ENCODE measurements around the gene OAF.

OAF gene

DNA sequence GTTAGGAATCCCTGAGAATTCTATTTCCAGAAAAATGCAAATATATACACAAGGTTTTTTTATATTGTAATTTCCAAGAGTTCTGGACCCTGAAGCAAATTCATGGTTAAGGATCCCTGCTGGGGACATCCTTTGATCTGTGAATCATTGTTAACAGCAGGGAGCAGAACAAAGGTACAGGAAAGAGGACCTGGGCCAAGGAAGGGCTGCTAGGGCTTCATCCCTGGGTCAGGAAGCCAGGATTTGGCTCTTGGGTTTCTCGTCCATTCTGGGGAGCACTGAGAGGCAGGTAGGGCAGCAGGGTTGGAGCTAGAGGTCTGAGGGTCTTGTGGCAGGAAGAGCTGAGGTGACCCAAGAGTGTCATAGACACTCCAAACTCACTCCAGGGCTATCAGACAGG is 10.2 kb upstream of the OAF start:
- DNase-seq: no peak

- no peak for DNase-seq
These were observed 9.2 kb upstream of the OAF start for GRCh38 chr11:120201653-120202052.

- no peak for DNase-seq
These were observed 7.2 kb upstream of the OAF start for GRCh38 chr11:120203626-120204025.

GRCh38 chr11:120205596-120206161 is 5.2 kb upstream of the OAF start:
- DNase-seq: no peak

DNA sequence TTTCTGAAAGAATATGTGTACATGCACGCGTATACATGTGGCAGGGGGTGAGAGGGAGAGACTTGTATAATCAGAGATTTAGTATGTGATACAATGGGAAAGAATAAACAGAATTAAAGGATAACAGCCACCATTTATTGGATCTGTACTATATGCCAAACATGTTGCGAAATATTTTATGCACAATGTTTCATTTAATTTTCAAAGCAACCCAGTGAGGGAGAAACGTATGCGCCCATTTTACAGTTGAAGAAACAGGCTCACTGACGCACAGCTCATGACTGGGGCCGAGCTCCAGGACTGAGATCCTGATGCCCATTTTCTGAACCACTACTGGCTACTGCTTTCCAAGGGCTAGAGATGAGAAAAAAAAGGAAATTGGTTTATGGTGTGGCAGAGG is 3.3 kb upstream of the OAF start:
- DNase-seq: no peak

- no peak for DNase-seq
These were observed 2.8 kb upstream of the OAF start for GRCh38 chr11:120208001-120208441.

- no peak for DNase-seq
These were observed 2.1 kb upstream of the OAF start for GRCh38 chr11:120208777-120209176.

DNA sequence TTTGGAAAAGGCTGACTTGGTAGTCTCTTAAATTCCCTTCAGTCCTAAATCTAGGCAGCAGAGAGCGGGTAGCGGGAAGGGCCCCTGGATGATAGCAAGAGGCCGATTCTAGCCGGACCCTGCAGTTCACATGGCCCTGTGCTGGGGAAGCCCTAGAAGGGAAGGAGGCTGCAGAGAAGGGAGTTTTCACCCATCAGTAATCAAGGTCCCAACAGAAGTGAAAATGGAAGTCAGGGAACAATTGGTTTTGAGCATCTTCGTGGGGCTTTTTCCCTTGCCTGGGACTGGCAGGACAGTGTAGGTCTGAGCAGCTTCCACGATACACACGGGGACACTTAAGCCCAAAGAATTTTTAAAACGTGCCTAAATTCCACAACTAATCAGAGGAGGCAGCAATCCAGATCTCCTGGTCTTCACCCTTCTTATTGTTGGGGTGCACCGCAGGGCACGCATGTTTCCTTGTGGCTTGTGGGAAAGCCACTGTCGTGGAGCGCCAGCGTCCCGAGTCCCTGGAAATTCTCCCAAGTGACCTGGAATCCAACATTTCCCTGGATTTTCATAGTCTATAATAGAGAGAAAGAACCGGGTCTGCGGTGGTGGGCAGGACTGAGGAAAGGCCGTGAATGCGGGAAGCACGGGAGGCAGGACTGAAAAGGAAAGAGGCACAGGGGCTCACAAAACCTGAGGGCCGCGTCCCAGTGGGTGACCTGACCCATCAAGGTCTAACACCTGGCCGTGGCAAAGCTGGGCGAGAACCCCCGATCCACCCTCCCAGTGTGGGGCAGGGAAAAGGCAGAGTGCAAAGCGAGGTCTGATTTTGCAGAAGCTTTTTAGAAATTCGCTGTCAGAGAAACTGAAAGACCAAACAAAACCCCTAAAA is 846 bp upstream of the OAF start:
- DNase-seq: no peak

DNA sequence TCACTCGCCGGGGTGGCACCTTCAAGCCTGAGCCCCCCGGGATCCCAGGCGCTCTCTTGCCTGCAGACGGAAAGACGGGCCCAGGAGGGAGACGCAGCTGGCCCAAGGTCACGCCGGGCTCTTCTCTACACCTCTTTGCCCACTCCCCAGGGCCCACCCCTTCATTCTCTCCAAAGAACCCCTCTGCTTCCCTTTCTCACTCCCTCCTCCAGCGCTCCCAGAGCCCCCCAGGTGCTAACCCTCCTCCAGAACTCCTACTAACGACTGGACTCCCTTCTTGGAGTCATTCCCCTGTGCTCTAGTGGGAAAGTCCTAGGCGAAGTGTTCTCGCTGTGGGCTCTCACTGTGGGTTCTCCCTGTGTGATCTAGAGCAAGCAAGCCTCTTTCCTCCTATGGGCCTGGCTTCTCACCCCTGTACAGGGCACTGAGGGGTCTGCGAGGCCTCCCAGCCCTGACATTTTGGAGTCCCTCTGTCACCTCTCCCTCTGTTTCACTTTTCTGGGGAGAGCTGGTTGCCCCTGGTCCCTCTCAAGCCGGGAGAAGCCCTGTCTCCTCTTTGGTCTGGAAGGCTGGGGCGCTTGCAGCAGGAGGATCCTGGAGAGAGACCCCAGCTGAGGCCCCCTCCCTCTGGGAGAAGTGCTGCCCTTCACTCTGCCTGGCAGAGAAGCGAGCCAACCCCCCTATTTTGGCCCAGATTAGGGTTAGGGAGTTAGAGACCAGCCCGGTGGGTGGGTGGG is 858 bp downstream of the OAF start:
- no peak for DNase-seq

DNA sequence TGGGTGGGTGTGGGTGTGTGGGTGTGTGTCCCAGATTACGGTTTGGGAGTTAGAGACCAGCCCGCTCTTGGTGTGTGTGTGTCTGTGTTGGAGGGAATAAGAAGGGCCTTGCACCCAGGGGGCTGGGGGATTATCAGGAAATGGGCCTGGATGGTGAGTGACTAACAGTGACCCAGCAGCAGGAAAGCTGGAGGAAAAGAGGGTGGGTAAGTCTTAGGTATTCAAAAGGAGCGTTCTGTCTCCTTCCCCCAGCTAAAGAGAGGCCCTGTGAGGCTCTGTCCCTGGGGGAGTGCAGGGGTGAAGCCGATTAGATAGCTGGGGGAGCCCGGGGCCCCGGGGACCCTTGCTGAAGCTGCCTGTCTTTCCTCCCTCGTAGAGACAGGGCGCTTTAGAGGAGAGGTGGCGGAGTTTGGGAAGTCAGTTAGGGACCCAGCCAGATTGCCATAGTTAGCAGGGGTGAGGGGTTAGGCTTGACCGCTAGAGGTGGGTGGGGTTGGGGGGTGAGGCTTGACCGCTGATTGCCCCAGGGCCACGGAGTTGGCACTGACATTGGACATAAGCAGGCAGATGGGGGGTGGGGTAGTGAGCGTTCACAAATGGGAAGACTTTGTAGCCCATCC is 1.5 kb downstream of the OAF start:
- no peak for DNase-seq

- no peak for DNase-seq
These were observed 2.1 kb downstream of the OAF start for GRCh38 chr11:120212926-120213325.

GRCh38 chr11:120214581-120214980 is 3.7 kb downstream of the OAF start:
- no peak for DNase-seq

DNA sequence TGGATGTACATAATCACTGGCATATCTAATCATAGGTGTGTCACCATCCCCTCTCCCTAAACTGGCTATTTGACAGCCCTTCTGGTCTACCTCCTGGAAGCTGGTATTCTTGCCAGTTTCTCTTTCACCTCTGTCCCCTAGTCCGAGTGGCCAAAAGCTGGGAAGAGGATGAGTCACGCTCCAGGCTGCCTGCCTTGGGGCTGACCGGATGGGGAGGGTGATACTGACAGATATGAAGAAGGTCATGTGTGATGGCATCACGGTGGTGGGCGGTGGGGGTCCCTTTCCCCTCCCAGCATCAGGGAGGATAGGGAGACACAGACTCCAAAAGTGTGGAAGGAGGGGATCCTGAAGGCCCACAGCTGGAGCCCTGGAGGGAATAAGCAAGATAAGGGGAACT is 4.8 kb downstream of the OAF start:
- DNase-seq: no peak

DNA sequence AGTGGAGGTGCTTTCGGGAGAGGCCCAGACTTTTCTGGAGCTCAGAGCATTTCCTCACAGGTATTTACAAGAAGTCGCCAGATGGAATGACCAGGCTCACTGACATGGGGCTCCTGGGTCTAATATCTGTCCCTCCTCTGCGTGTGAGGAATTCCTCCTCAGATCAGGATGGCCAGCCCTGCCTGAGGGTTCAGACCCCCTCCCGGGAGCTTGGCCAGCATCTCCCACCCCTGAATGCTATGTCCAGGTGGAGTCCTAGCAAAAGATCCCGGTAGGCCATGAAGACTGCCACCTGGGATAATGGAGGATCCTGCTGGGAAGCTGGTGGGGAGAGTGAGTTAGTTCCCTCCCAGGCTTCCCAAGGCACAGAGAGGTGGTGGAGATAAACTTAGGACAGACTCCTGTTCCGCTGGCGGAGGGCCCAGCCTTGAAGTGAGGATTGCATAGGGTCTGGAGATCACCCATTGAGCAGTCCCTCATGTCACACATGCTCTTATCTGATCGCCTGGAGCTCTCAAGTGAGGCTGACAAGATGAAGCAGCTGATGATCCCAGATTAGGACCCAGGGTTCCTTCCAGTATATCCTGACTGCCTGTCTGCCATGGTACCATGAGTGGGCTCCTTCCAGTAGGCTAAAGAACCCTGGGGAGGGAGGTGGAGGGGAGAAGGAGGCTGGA is 5.7 kb downstream of the OAF start:
- no peak for DNase-seq

DNA sequence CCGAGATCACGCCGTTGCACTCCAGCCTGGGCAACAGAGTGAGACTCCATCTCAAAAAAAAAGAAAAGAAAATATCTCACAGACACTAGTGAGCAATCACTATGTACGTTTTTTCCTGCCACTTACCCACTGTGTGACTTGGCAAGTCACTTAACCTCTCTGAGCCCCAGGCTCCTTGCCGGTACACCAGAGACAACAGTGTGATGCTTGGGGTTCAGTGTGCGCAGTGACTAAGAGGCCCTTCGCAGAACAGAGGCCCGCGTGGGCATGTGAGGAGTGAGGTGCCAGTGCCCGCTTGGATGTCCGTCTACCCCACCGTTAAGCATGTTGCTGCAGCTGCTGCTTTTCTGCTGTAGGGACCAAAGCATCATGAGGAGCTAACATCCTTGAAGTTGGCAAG is 6.7 kb downstream of the OAF start:
- DNase-seq: no peak

- DNase-seq: no peak
These were observed 7.3 kb downstream of the OAF start for GRCh38 chr11:120217941-120218694.

DNA sequence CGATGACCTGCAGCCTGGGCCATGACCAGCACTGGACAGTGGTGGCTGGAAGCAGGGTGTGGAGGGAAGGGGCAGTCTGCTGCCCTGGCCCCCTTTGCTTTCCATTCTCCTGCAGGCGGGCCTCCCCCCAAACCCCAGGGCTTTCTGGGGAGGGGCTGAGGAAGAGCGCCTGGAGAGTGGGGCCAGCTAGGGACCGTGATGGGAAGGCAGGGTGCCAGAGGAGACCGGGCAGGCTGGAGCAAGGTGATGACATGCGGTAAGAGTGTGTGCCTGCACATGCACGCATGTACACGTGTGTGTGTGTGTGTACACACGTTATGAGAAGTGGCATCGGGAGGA is 7.8 kb downstream of the OAF start:
- DNase-seq: no peak

DNA sequence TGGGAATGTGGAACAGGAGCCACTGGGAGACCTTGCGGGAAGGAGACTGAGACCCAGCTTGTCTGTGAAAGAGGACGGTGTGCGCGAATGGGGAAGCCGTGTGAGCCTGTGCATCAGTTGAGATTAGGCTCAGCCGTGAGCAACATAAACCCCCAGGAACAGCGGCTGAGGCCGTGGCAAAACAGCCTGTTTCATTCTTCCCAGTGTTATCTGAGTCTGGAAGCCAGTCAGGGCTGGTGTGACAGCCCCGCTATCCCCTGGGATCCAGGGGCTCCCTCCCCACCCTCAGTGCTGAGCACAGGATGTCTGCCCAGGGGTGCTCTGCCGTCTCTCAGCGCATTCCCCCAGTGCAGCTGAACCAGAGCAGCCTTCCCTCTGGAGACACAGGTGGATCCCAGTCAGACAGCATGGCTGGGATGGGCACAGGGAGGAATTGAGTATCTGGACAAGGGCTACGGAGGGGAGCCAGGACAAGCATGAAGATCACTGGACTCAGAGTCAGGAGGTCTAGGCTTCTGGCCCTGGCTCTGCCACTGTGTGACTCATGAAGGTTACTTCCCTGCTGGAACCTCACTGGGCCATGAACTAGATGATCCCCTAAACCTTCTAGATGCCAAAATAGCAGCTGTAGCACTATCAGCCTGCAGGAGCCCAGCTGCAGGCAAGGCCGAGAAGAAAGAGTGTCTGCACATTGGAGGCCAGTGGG is 8.6 kb downstream of the OAF start:
- no peak for DNase-seq

GRCh38 chr11:120219938-120220746 is 9.3 kb downstream of the OAF start:
- DNase-seq: no peak

- no peak for DNase-seq
These were observed 9.9 kb downstream of the OAF start for GRCh38 chr11:120220747-120221037.
